Left renal cortex interstitium (tissue), 4 donors: Measurements from ENCODE around the gene CCDC102A. TPM values are rescaled to one million over a fixed set of nuclear protein-coding genes. Genes with fewer than 3 reads are reported as not detected.

Source experiments
- DNase-seq, 4 donors: peaks; one replicate each; pipeline ENCODE4 v3.0.0-alpha.2; 2013; ENCODE audit warnings: low read depth in 4 of 4, low spot score in 2 of 4, missing footprints in 1 of 4
- polyA plus RNA-seq, 4 donors: library from polyadenylated mRNA; unstranded; fragments of 120-200 nt; gene quantifications; one replicate each; pipeline ENCODE4 v1.2.1, GENCODE V29; 2013; ENCODE audit not compliant: insufficient read length in 4 of 4

The CCDC102A gene
- polyA plus RNA-seq, 4 donors, result 14.9 to 25.6 (median 18.6) TPM

GRCh38 chr16:57480754-57481230, 55.6 kb downstream of the CCDC102A start:
- DNase-seq, result no peak

GRCh38 chr16:57479976-57480753, 56.2 kb downstream of the CCDC102A start:
- no peak for DNase-seq

GRCh38 chr16:57479205-57479975, 57.0 kb downstream of the CCDC102A start:
- DNase-seq, result peak in 1 of 4 donors; percentile 56

GRCh38 chr16:57478396-57479204, 57.8 kb downstream of the CCDC102A start:
- no peak for DNase-seq

GRCh38 chr16:57477531-57478202, 58.7 kb downstream of the CCDC102A start:
- no peak for DNase-seq

GRCh38 chr16:57476546-57477410, 59.6 kb downstream of the CCDC102A start:
- DNase-seq, result no peak

- DNase-seq, result no peak
Measured at GRCh38 chr16:57475711-57476339, 60.5 kb downstream of the CCDC102A start.

- DNase-seq, result no peak
Measured at GRCh38 chr16:57474671-57475661, 61.4 kb downstream of the CCDC102A start.

GRCh38 chr16:57473906-57474305, 62.5 kb downstream of the CCDC102A start:
- DNase-seq, result no peak

GRCh38 chr16:57473176-57473840, 63.1 kb downstream of the CCDC102A start:
- no peak for DNase-seq

- DNase-seq, result no peak
Measured at GRCh38 chr16:57472665-57473060, 63.7 kb downstream of the CCDC102A start.

GRCh38 chr16:57471852-57472664, 64.3 kb downstream of the CCDC102A start:
- no peak for DNase-seq

GRCh38 chr16:57471209-57471608, 65.2 kb downstream of the CCDC102A start:
- DNase-seq, result no peak

GRCh38 chr16:57470711-57471110, 65.7 kb downstream of the CCDC102A start:
- no peak for DNase-seq

GRCh38 chr16:57469917-57470470, 66.4 kb downstream of the CCDC102A start:
- no peak for DNase-seq

- no peak for DNase-seq
Measured at GRCh38 chr16:57469046-57469445, 67.3 kb downstream of the CCDC102A start.
